LNCaP clone FGC (cell line): ENCODE data around the gene TGDS.

Source experiments
- DNase-seq: peaks from one replicate; pipeline ENCODE4 v3.0.0-alpha.2; 2011; ENCODE audit warnings: low read depth
- H3K4me3 ChIP-seq: 2 replicates; pipeline ENCODE4 v1.5.1; 2011; ENCODE audit warnings: mild to moderate bottlenecking, low read depth, low read length, control low read depth
- TF ChIP-seq, protein P1 (sequence below): IDR thresholded peaks from 2 replicates; pipeline ENCODE4 v1.5.1; 2012; ENCODE audit warnings: mild to moderate bottlenecking; ENCODE audit not compliant: control insufficient read depth, insufficient read depth; ENCODE audit errors: extremely low read depth

The TGDS gene

GRCh38 chr13:94601446-94602431, 5.8 kb upstream of the TGDS start, which contains the start of gene GPR180:
Gene GPR180, plus strand, starts transcription at chr13:94601857. Its CDS starts 71 bp downstream, at chr13:94601928.
- TF ChIP-seq, protein P1, sequence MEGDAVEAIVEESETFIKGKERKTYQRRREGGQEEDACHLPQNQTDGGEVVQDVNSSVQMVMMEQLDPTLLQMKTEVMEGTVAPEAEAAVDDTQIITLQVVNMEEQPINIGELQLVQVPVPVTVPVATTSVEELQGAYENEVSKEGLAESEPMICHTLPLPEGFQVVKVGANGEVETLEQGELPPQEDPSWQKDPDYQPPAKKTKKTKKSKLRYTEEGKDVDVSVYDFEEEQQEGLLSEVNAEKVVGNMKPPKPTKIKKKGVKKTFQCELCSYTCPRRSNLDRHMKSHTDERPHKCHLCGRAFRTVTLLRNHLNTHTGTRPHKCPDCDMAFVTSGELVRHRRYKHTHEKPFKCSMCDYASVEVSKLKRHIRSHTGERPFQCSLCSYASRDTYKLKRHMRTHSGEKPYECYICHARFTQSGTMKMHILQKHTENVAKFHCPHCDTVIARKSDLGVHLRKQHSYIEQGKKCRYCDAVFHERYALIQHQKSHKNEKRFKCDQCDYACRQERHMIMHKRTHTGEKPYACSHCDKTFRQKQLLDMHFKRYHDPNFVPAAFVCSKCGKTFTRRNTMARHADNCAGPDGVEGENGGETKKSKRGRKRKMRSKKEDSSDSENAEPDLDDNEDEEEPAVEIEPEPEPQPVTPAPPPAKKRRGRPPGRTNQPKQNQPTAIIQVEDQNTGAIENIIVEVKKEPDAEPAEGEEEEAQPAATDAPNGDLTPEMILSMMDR: no peak
- DNase-seq: peak; percentile 98
- H3K4me3 ChIP-seq: peak within 1 kb of the TSS; percentile 77

GRCh38 chr13:94599877-94600276, 3.9 kb upstream of the TGDS start:
- no peak overlapping the region for H3K4me3 ChIP-seq
- no peak for DNase-seq
- TF ChIP-seq, protein P1: no peak

- TF ChIP-seq, protein P1: no peak
- no peak for DNase-seq
- H3K4me3 ChIP-seq: no peak overlapping the region
Observed at GRCh38 chr13:94598281-94598680, 2.3 kb upstream of the TGDS start.

- H3K4me3 ChIP-seq: peak overlapping the region; percentile 66
- DNase-seq: no peak
- TF ChIP-seq, protein P1: no peak
Observed at GRCh38 chr13:94596575-94596971, 621 bp upstream of the TGDS start.

GRCh38 chr13:94595001-94595949, 677 bp downstream of the TGDS start:
- no peak for DNase-seq
- H3K4me3 ChIP-seq: peak overlapping the region; percentile 66
- TF ChIP-seq, protein P1: no peak

GRCh38 chr13:94590744-94591143, 5.2 kb downstream of the TGDS start:
- H3K4me3 ChIP-seq: no peak overlapping the region
- TF ChIP-seq, protein P1: no peak

More at GRCh38 chr13:94590744-94591143, 5.2 kb downstream of the TGDS start:
- no peak for DNase-seq
